Tracheal epithelial cell (primary cell): ENCODE measurements around the gene GTPBP4. TPM values are rescaled to one million over a fixed set of nuclear protein-coding genes. Genes with fewer than 3 reads are reported as not detected.

Experiments used
- total RNA-seq: library from RNA; depleted of rRNA; stranded (reverse); fragments of >200 nt; gene quantifications from 2 replicates; pipeline ENCODE4 v1.2.1, GENCODE V29; 2014

Gene GTPBP4
- 35.8 and 50.1 TPM in 2 replicates for total RNA-seq

GRCh38 chr10:987870-988666 is at the start of gene GTPBP4:
Gene GTPBP4, plus strand, starts transcription at chr10:988434. Its CDS starts 46 bp downstream, at chr10:988480.

GRCh38 chr10:1025683-1026082 is 37.4 kb downstream of the GTPBP4 start, which contains the start of gene IDI2:
Gene IDI2, minus strand, starts transcription at chr10:1025859. Its CDS starts 1,136 bp downstream, at chr10:1024723.

GRCh38 chr10:1048732-1049424 is 60.6 kb downstream of the GTPBP4 start, which contains the start of gene IDI1:
Gene IDI1, minus strand, starts transcription at chr10:1049119. Its CDS starts 116 bp downstream, at chr10:1049003.

GRCh38 chr10:1056326-1057105 is 68.3 kb downstream of the GTPBP4 start, which contains the start of gene WDR37:
Gene WDR37, plus strand, starts transcription at chr10:1056385. Its CDS starts 15,771 bp downstream, at chr10:1072156.

Other genes with a start within 250 kb of the GTPBP4 start
- 24.5 and 24.8 TPM in 2 replicates for gene LARP4B, start 56.7 kb upstream of the GTPBP4 start, total RNA-seq
- gene IDI2, start 37.4 kb downstream of the GTPBP4 start, total RNA-seq = not detected in 2 replicates
- 96.9 and 109 TPM in 2 replicates for gene IDI1, start 60.7 kb downstream of the GTPBP4 start, total RNA-seq
- 8.2 and 9.4 TPM in 2 replicates for gene WDR37, start 68.0 kb downstream of the GTPBP4 start, total RNA-seq